NOMO-1 treated with DMSO at 0.1 percent for 48 hours (cell line): ENCODE data around the gene SLC6A20.
A peak's percentile ranks its signal among the peaks of the same experiment; 100 is the strongest.

Experiments
- DNase-seq: peaks from one replicate; lab custom pipeline; 2025; ENCODE audit not compliant: unreplicated experiment; lab: John Stamatoyannopoulos, UW

The SLC6A20 gene

GRCh38 chr3:45795882-45796765, at the start of gene SLC6A20:
TSS of gene SLC6A20 (minus strand) at chr3:45796536. CDS start at chr3:45796419, 117 bp downstream.
- no peak for DNase-seq

- DNase-seq, result no peak
Observed at GRCh38 chr3:45844616-45845015, 48.3 kb upstream of the SLC6A20 start.

- DNase-seq, result no peak
Observed at GRCh38 chr3:45842851-45843625, 46.7 kb upstream of the SLC6A20 start.

- peak; percentile 99 for DNase-seq
Observed at GRCh38 chr3:45841757-45842491, 45.6 kb upstream of the SLC6A20 start, which contains the start of gene LZTFL1. TSS of gene LZTFL1 (minus strand) at chr3:45842119. CDS start at chr3:45841991, 128 bp downstream.

- DNase-seq, result peak; percentile 49
Observed at GRCh38 chr3:45841420-45841756, 45.1 kb upstream of the SLC6A20 start.

DNA sequence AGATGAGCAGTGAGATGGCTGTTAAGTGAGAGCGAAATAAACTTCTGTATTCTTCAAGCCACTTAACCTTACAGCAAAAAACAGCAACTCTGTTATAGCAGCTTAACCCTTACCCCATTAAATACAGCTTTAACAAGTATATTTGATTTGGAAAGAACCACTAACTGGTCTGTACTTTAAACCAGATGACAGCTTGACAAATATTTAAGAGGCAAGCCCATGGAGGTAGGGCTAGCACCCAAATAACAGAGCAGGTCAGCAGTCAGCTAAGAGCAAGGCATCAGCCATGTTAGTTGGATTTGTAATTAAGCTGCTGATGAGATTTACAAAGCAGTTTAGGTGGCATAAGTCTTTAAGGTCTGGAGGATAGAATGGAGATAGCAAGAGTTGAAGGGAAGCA, 42.1 kb upstream of the SLC6A20 start:
- no peak for DNase-seq

GRCh38 chr3:45832699-45833098, 36.4 kb upstream of the SLC6A20 start:
- no peak for DNase-seq

GRCh38 chr3:45830121-45830520, 33.8 kb upstream of the SLC6A20 start:
- no peak for DNase-seq

- DNase-seq, result no peak
Observed at GRCh38 chr3:45826908-45827307, 30.6 kb upstream of the SLC6A20 start.

DNA sequence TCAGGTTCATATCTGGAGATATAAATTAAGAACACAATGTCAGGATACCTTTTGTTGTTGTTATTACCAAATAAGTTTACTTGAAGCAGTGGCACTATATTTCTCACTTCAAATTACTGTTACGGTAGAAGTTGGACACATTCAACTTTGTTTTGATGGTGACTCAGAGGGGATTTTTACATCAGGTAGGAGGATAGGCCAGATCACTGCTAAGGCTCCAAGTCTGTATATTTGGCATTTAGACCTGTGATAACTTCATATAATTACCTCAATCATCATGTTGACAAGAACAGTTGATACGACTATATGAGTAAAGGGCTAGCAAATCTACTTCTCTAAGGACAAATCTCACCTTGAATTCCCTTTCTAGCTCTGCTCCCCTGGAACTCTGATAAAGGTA, 30.0 kb upstream of the SLC6A20 start:
- no peak for DNase-seq

DNA sequence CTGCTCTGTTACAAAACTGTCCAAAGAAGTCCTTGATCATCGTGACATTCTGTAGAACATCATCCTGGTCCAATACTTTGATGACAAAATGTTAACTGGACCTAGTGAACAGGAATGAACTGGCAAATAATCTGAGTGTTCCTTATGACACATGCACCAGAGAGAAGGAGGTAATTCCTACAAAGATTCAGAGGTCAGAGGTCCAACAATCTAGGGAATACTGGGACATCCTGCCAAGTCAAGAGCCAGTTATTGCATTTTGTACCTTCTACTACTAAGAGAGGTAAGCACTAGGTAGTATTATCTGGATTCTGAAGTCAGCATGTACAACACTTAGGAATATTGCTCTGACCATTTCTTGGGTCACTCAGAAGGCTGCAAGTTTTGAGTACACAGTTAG, 24.8 kb upstream of the SLC6A20 start:
- DNase-seq, result no peak

- DNase-seq, result no peak
Observed at GRCh38 chr3:45819543-45819942, 23.2 kb upstream of the SLC6A20 start.

DNA sequence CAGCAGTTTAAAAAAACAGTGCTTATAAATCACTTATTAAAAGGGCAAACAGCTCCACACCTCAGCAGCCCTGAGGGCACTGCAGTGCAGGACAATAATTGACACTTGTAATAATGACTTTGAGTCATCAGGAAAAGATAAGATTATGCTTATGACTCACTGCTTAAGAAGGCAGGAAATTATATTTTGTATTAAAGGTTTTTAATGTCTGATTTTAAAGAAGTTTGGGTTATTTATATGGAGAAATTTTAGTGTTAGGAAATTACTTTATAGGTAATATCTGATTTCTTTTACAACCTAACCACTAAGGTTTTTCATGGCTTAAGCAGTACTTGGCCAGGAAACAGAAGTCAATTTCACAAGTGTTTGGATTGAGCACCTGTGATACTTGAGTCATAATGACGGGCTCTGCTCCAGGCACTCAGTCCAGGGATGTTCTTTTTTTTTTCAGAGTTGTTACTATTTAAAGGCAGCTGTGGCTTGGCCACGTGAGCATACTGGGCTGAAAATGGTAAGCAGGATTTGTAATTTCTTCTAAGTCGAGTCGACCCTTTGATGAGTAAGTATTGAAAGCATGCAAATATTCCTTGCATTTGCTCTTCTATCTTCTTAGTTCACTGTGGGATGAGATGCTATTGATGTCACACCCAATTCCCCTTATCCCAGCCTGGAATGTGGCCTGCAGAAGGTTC, 21.6 kb upstream of the SLC6A20 start:
- DNase-seq, result no peak

- DNase-seq, result no peak
Observed at GRCh38 chr3:45816544-45816943, 20.2 kb upstream of the SLC6A20 start.

DNA sequence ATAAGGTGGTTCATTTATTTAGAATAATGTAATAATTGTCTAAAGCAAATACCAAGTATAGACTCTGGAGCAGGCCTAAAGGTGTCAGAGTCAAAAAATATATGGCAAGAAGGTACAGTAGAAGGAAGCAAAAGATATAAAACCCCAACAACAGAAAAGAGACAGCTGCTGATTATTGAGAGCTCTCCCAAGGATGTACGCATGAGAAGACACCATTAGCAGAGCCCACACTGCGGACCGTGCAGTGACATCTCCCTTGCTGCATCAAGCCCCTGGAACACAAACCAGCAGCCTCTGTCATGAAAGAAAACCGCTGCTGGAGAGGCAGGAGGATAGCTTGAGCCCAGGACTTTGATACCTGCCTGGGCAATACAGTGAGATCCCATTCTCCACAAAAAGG, 18.0 kb upstream of the SLC6A20 start:
- DNase-seq, result no peak

DNA sequence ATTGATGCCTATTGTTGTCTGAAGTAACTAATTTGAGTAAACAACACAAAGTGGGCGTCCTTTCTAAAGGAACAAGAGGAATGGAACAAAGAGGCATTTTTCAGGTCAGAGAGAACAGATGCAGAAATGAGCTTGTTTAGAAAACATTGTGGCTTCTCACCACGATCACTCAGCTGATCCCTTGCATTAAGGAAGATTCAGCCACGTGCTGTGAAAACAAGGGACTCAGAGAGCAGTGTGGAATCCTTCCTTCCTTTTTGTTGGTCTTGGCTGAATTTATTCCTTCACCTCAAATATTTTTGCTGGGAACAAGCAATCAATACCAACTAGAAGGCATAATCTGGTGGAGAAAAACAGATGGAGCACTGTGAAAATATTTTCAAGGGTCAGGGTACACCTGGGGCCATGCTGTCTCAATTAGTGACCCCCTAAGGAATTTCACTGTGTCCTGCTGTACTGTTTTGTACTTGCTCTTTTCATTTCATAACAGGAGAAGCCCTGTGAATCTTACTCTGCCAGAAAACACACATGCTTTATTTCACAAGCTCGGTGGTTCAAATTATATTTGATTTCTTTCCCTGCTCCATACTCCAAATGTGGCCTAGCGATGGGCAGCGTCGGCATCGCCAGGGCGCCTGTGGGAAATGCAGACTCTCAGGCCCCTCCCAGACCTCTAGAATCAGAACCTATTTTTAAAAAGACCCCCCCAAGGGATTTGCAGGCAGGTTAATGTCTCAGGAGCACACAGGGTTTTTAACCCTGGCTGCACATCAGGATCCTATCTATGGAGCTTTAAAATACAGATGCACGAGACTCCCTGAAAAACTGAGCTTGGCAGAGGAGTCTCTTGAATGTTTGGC, 11.6 kb upstream of the SLC6A20 start:
- no peak for DNase-seq

DNA sequence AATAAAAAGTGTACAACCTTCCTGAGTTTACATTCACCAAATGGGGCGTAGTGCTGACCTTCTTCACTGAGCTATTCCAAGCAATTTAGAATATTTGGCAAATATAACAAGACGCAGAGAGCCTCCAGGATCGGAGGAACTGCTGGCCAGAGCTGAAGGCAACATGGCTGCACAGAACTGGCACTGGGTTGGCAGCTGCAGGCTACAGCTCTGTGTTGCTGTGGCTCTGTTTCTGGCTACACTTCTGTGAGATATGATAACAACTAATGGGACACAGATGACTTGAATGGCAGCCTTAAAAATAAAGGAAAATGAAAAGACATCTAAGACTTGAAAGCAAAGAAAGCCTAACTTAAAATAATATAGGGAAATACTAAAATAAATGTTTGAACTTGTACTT, 10.8 kb upstream of the SLC6A20 start:
- DNase-seq, result no peak

DNA sequence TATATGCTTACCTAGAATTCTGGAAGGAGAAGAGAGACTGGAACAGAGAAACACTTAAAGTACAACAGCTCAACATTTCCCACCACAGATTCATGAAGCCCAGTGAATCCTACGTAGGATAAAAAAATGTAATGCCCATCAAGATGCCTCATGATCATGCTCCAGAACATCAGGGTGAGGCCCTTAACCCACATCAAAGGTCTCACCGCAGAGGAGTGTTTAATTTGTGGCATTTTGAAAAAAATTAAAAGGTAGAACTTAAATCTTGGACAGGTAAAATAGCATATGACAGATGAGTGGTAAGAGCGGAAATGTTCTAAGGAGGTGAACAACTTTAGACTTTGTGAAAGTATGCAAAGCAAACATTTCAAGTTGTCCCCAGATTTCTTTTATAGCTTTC, 9.7 kb upstream of the SLC6A20 start:
- DNase-seq, result no peak

GRCh38 chr3:45803252-45803935, 7.1 kb upstream of the SLC6A20 start:
- DNase-seq, result no peak
